Measurements from ENCODE around the gene PCMT1.
A peak's percentile ranks its signal among the peaks of the same experiment; 100 is the strongest.

The PCMT1 gene

GRCh38 chr6:149783551-149783950, 34.0 kb downstream of the PCMT1 start:
- Histone ChIP-seq H3K9ac (ENCODE audit: low read length in 5 of 5) (no peak overlapping the region), H3K27ac (ENCODE audit: low read depth, low read length) (no peak overlapping the region), H3K4me3 (ENCODE audit: low read depth in 1 of 5, low read length in 5 of 5) (no peak overlapping the region), H3K27me3 (ENCODE audit: control insufficient read depth in 5 of 5, insufficient read depth in 4 of 5, low read length in 5 of 5) (no peaks in the 10 kb centered on the region), H3K36me3 (ENCODE audit: control insufficient read depth in 5 of 5, insufficient read depth in 5 of 5, low read length in 5 of 5) (peaks cover 4 to 14% (median 7%) of the 10 kb centered on the region in 5 donors), H3K9me3 (ENCODE audit: control insufficient read depth in 5 of 5, low read length in 5 of 5) (no peaks in the 10 kb centered on the region), H3K4me1 (ENCODE audit: control insufficient read depth in 5 of 5, insufficient read depth in 5 of 5, low read length in 5 of 5) (peaks cover 0 to 6% (median 0%) of the 10 kb centered on the region in 5 donors)

- Histone ChIP-seq H3K27me3 (ENCODE audit: control insufficient read depth in 5 of 5, insufficient read depth in 4 of 5, low read length in 5 of 5) (no peaks in the 10 kb centered on the region), H3K36me3 (ENCODE audit: control insufficient read depth in 5 of 5, insufficient read depth in 5 of 5, low read length in 5 of 5) (peaks cover 13 to 26% (median 19%) of the 10 kb centered on the region in 5 donors), H3K27ac (ENCODE audit: low read depth, low read length) (no peak overlapping the region), H3K9me3 (ENCODE audit: control insufficient read depth in 5 of 5, low read length in 5 of 5) (no peaks in the 10 kb centered on the region), H3K4me3 (ENCODE audit: low read depth in 1 of 5, low read length in 5 of 5) (no peak overlapping the region), H3K9ac (ENCODE audit: low read length in 5 of 5) (no peak overlapping the region), H3K4me1 (ENCODE audit: control insufficient read depth in 5 of 5, insufficient read depth in 5 of 5, low read length in 5 of 5) (peaks cover 0 to 7% (median 0%) of the 10 kb centered on the region in 5 donors)
Observed at GRCh38 chr6:149806127-149806526, 56.6 kb downstream of the PCMT1 start.

- no peaks in the 10 kb centered on the region for H3K9me3 ChIP-seq (ENCODE audit: control insufficient read depth in 5 of 5, low read length in 5 of 5)
- H3K36me3 ChIP-seq (ENCODE audit: control insufficient read depth in 5 of 5, insufficient read depth in 5 of 5, low read length in 5 of 5): peaks cover 10 to 27% (median 17%) of the 10 kb centered on the region in 5 donors
- no peak overlapping the region for H3K4me3 ChIP-seq (ENCODE audit: low read depth in 1 of 5, low read length in 5 of 5)
- H3K27me3 ChIP-seq (ENCODE audit: control insufficient read depth in 5 of 5, insufficient read depth in 4 of 5, low read length in 5 of 5): no peaks in the 10 kb centered on the region
- no peaks in the 10 kb centered on the region for H3K4me1 ChIP-seq (ENCODE audit: control insufficient read depth in 5 of 5, insufficient read depth in 5 of 5, low read length in 5 of 5)
- H3K27ac ChIP-seq (ENCODE audit: low read depth, low read length): no peak overlapping the region
- H3K9ac ChIP-seq (ENCODE audit: low read length in 5 of 5): no peak overlapping the region
Observed at GRCh38 chr6:149809798-149810197, 60.3 kb downstream of the PCMT1 start.

GRCh38 chr6:149813351-149813750, 63.8 kb downstream of the PCMT1 start:
- Histone ChIP-seq H3K9ac (ENCODE audit: low read length in 5 of 5) (no peak overlapping the region), H3K9me3 (ENCODE audit: control insufficient read depth in 5 of 5, low read length in 5 of 5) (no peaks in the 10 kb centered on the region), H3K27me3 (ENCODE audit: control insufficient read depth in 5 of 5, insufficient read depth in 4 of 5, low read length in 5 of 5) (no peaks in the 10 kb centered on the region), H3K4me1 (ENCODE audit: control insufficient read depth in 5 of 5, insufficient read depth in 5 of 5, low read length in 5 of 5) (no peaks in the 10 kb centered on the region), H3K27ac (ENCODE audit: low read depth, low read length) (no peak overlapping the region), H3K36me3 (ENCODE audit: control insufficient read depth in 5 of 5, insufficient read depth in 5 of 5, low read length in 5 of 5) (peaks cover 10 to 25% (median 17%) of the 10 kb centered on the region in 5 donors), H3K4me3 (ENCODE audit: low read depth in 1 of 5, low read length in 5 of 5) (no peak overlapping the region)

GRCh38 chr6:149815788-149816187, 66.2 kb downstream of the PCMT1 start:
- no peak overlapping the region for H3K27ac ChIP-seq (ENCODE audit: low read depth, low read length)
- H3K4me3 ChIP-seq (ENCODE audit: low read depth in 1 of 5, low read length in 5 of 5): no peak overlapping the region
- no peaks in the 10 kb centered on the region for H3K4me1 ChIP-seq (ENCODE audit: control insufficient read depth in 5 of 5, insufficient read depth in 5 of 5, low read length in 5 of 5)
- H3K27me3 ChIP-seq (ENCODE audit: control insufficient read depth in 5 of 5, insufficient read depth in 4 of 5, low read length in 5 of 5): no peaks in the 10 kb centered on the region
- no peak overlapping the region for H3K9ac ChIP-seq (ENCODE audit: low read length in 5 of 5)
- no peaks in the 10 kb centered on the region for H3K9me3 ChIP-seq (ENCODE audit: control insufficient read depth in 5 of 5, low read length in 5 of 5)
- H3K36me3 ChIP-seq (ENCODE audit: control insufficient read depth in 5 of 5, insufficient read depth in 5 of 5, low read length in 5 of 5): peaks cover 4 to 17% (median 14%) of the 10 kb centered on the region in 5 donors

- Histone ChIP-seq H3K4me1 (ENCODE audit: control insufficient read depth in 5 of 5, insufficient read depth in 5 of 5, low read length in 5 of 5) (no peaks in the 10 kb centered on the region), H3K27ac (ENCODE audit: low read depth, low read length) (no peak overlapping the region), H3K9ac (ENCODE audit: low read length in 5 of 5) (no peak overlapping the region), H3K4me3 (ENCODE audit: low read depth in 1 of 5, low read length in 5 of 5) (no peak overlapping the region), H3K9me3 (ENCODE audit: control insufficient read depth in 5 of 5, low read length in 5 of 5) (no peaks in the 10 kb centered on the region), H3K27me3 (ENCODE audit: control insufficient read depth in 5 of 5, insufficient read depth in 4 of 5, low read length in 5 of 5) (no peaks in the 10 kb centered on the region), H3K36me3 (ENCODE audit: control insufficient read depth in 5 of 5, insufficient read depth in 5 of 5, low read length in 5 of 5) (peaks cover 7 to 17% (median 14%) of the 10 kb centered on the region in 5 donors)
Observed at GRCh38 chr6:149820506-149820905, 71.0 kb downstream of the PCMT1 start.

GRCh38 chr6:149821492-149821891, 72.0 kb downstream of the PCMT1 start:
- no peaks in the 10 kb centered on the region for H3K27me3 ChIP-seq (ENCODE audit: control insufficient read depth in 5 of 5, insufficient read depth in 4 of 5, low read length in 5 of 5)
- no peaks in the 10 kb centered on the region for H3K4me1 ChIP-seq (ENCODE audit: control insufficient read depth in 5 of 5, insufficient read depth in 5 of 5, low read length in 5 of 5)
- no peak overlapping the region for H3K9ac ChIP-seq (ENCODE audit: low read length in 5 of 5)
- no peaks in the 10 kb centered on the region for H3K9me3 ChIP-seq (ENCODE audit: control insufficient read depth in 5 of 5, low read length in 5 of 5)
- H3K36me3 ChIP-seq (ENCODE audit: control insufficient read depth in 5 of 5, insufficient read depth in 5 of 5, low read length in 5 of 5): peaks cover 7 to 23% (median 19%) of the 10 kb centered on the region in 5 donors
- H3K4me3 ChIP-seq (ENCODE audit: low read depth in 1 of 5, low read length in 5 of 5): no peak overlapping the region
- H3K27ac ChIP-seq (ENCODE audit: low read depth, low read length): no peak overlapping the region

GRCh38 chr6:149823013-149823412, 73.5 kb downstream of the PCMT1 start:
- Histone ChIP-seq H3K36me3 (ENCODE audit: control insufficient read depth in 5 of 5, insufficient read depth in 5 of 5, low read length in 5 of 5) (peaks cover 7 to 23% (median 19%) of the 10 kb centered on the region in 5 donors), H3K4me3 (ENCODE audit: low read depth in 1 of 5, low read length in 5 of 5) (no peak overlapping the region), H3K9ac (ENCODE audit: low read length in 5 of 5) (no peak overlapping the region), H3K27ac (ENCODE audit: low read depth, low read length) (no peak overlapping the region), H3K27me3 (ENCODE audit: control insufficient read depth in 5 of 5, insufficient read depth in 4 of 5, low read length in 5 of 5) (no peaks in the 10 kb centered on the region), H3K9me3 (ENCODE audit: control insufficient read depth in 5 of 5, low read length in 5 of 5) (no peaks in the 10 kb centered on the region), H3K4me1 (ENCODE audit: control insufficient read depth in 5 of 5, insufficient read depth in 5 of 5, low read length in 5 of 5) (no peaks in the 10 kb centered on the region)

- no peak overlapping the region for H3K4me3 ChIP-seq (ENCODE audit: low read depth in 1 of 5, low read length in 5 of 5)
- H3K27me3 ChIP-seq (ENCODE audit: control insufficient read depth in 5 of 5, insufficient read depth in 4 of 5, low read length in 5 of 5): no peaks in the 10 kb centered on the region
- H3K36me3 ChIP-seq (ENCODE audit: control insufficient read depth in 5 of 5, insufficient read depth in 5 of 5, low read length in 5 of 5): peaks cover 7 to 23% (median 19%) of the 10 kb centered on the region in 5 donors
- H3K9ac ChIP-seq (ENCODE audit: low read length in 5 of 5): no peak overlapping the region
- H3K9me3 ChIP-seq (ENCODE audit: control insufficient read depth in 5 of 5, low read length in 5 of 5): no peaks in the 10 kb centered on the region
- H3K4me1 ChIP-seq (ENCODE audit: control insufficient read depth in 5 of 5, insufficient read depth in 5 of 5, low read length in 5 of 5): no peaks in the 10 kb centered on the region
- H3K27ac ChIP-seq (ENCODE audit: low read depth, low read length): no peak overlapping the region
Observed at GRCh38 chr6:149825292-149825691, 75.8 kb downstream of the PCMT1 start.

- no peaks in the 10 kb centered on the region for H3K27me3 ChIP-seq (ENCODE audit: control insufficient read depth in 5 of 5, insufficient read depth in 4 of 5, low read length in 5 of 5)
- peaks cover 0 to 16% (median 8%) of the 10 kb centered on the region in 5 donors for H3K36me3 ChIP-seq (ENCODE audit: control insufficient read depth in 5 of 5, insufficient read depth in 5 of 5, low read length in 5 of 5)
- no peak overlapping the region for H3K27ac ChIP-seq (ENCODE audit: low read depth, low read length)
- H3K9me3 ChIP-seq (ENCODE audit: control insufficient read depth in 5 of 5, low read length in 5 of 5): no peaks in the 10 kb centered on the region
- H3K4me3 ChIP-seq (ENCODE audit: low read depth in 1 of 5, low read length in 5 of 5): peak overlapping the region in 1 of 5 donors; percentile 6
- H3K9ac ChIP-seq (ENCODE audit: low read length in 5 of 5): no peak overlapping the region
- H3K4me1 ChIP-seq (ENCODE audit: control insufficient read depth in 5 of 5, insufficient read depth in 5 of 5, low read length in 5 of 5): no peaks in the 10 kb centered on the region
Observed at GRCh38 chr6:149830731-149831307, 81.3 kb downstream of the PCMT1 start.

Measured in subcutaneous abdominal adipose tissue (tissue), 5 donors.